Measurements from ENCODE around the gene ZNG1B.

DNA sequence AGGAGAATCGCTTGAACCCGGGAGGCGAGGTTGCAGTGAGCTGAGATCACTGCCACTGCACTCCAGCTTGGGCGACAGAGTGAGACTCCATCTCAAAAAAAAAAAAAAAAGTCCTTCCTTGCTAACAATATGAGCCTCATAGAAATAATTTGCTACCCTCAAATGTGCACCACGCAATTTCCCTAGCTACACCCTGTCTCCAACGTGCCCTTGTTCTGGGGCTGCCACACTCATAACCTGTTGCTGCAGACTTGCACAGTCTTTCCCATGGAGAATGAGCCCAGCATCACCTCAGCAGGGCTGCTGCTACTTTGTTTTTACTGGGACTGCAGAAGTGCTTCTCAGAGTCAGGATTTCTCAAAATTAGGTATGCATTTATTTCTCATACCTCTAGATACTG is 46.4 kb upstream of the ZNG1B start:
- no peak for TF ChIP-seq CTCF (IDR thresholded peaks at IDR 0.05)
- TF ChIP-seq, protein P1, sequence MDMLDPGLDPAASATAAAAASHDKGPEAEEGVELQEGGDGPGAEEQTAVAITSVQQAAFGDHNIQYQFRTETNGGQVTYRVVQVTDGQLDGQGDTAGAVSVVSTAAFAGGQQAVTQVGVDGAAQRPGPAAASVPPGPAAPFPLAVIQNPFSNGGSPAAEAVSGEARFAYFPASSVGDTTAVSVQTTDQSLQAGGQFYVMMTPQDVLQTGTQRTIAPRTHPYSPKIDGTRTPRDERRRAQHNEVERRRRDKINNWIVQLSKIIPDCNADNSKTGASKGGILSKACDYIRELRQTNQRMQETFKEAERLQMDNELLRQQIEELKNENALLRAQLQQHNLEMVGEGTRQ (IDR thresholded peaks at IDR 0.05; ENCODE audit: borderline replicate concordance, low read depth, low read length) = no peak

All from SK-N-SH (cell line).